GM21528 (cell line): ENCODE measurements around the gene LINC01488.

Source experiments
- ATAC-seq: cut with Tn5 transposase; IDR thresholded peaks from one replicate; pipeline ENCODE4 v1.9.1; 2021; ENCODE audit warnings: mild to moderate bottlenecking, moderate library complexity; ENCODE audit not compliant: unreplicated experiment, low FRiP score

The LINC01488 gene

DNA sequence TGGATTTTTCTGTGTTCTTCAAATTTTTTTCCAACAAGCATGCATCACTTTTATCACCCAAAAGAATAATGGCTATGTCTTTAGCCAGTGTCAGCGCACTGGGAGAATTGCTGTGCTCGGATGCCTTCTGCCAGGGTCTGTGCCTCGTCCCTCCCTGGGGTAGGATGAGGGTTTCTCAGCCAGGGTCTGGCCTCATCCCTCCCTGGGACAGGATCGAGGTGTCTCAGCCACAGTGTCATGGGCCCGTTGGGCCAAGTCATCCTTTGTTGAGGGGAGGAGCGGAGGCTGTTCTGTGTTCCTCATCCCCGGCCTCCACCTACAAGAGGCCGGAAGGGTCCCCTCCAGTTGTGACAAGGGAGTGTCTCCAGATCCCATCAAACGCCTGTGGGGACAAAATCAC, 22.7 kb downstream of the LINC01488 start:
- ATAC-seq, result no peak

- no peak for ATAC-seq
Observed at GRCh38 chr11:69504576-69505335, 23.3 kb downstream of the LINC01488 start.

- no peak for ATAC-seq
Observed at GRCh38 chr11:69508974-69509373, 27.5 kb downstream of the LINC01488 start.

DNA sequence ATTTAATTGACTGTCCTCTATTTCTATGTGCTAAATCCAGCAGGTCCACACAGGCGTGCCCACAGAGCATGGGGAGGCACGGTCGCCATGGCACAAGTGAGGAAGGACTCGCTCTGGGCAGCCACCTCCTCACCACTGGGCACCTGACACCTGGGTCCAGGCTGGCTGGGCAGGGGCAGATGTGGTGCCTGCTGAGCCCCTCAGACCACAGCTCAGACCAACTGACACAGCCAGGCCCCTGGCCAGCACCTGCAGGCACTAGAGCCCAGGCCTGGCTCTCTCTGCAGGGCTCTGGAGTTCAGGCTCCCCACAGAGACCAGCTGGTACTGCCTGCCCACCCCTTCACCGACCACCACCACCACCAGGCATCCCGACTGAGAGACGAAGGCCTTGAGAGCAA, 27.9 kb downstream of the LINC01488 start:
- ATAC-seq, result no peak

DNA sequence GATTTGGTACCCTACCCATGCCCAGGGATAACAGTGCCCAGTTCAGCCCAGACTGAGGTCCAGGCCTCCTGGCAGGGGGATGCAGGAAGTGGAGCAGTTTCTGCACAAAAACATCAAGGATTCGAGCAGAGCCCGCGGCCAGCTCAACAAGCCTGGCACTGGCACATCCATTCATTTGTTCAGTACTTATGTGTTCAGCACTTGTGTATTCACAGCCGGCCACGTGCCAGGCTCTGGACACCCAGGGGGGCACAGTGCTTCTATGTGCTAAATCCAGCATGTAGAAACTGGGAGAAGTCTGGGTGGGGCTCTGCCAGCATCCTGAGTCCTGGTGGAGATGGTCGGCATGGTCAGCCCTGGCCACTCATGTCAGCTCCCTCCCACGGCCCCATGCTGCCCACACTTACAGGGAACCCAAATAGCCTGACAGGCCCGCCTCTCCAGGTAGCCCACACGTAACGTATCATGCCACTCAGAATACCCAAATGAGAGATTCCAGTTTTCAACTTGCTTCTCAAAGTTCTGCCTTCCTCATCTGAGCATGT, 28.5 kb downstream of the LINC01488 start:
- no peak for ATAC-seq

- ATAC-seq, result no peak
Observed at GRCh38 chr11:69510471-69511357, 29.3 kb downstream of the LINC01488 start.

DNA sequence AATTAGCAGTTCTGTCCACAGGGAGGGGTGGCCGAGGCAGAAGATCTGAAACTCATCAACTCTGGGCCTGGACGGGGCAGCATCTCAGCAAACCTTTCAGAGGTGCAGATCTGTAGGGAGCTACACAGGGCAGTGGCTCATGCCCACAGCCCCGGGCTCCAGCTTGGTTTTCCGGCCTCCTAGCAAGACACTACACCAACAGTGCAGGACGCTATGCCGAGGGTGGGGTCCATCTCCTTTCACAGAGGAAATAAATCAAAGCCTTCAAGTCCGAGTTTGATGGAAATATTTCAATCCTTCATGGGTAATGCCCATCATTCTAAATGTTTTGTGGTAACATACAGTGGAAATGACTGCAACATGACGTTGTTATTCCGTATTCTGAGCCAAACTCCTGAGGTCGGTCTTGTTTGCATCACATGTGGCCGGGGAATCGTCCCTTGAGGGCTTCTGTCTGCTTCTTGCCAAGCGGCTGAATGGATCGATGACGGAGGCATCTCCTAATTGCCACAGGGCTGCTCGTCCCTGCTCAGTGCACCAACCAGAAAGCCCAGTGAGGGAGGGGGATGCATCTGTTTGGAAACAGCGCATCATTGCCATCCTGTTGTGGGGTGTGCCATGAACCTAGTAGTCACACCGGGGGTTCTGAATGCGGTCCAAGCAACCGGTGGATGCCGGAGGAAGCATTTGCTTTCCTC, 30.0 kb downstream of the LINC01488 start:
- ATAC-seq, result no peak

DNA sequence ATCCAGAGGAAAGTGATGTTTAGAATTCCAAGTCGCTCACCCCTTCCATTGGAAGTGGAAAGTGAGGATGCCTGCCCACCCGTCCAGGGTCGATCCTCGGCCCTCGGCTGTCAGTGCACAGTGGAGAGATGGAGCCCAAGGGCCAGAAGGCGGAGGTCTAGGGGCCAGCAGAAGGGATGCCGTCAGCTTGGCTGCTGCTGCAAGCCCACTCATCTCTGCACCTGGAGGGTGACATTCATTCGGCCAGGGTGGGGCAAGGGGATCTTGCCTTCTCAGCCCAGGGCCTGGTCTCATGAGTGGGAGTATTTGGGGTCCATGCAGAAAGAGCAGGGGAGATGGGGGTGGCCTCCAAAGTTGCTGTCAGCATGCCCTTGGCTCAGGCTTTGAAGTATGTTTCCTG, 30.7 kb downstream of the LINC01488 start:
- ATAC-seq, result no peak

GRCh38 chr11:69512790-69513189, 31.3 kb downstream of the LINC01488 start:
- ATAC-seq, result no peak

DNA sequence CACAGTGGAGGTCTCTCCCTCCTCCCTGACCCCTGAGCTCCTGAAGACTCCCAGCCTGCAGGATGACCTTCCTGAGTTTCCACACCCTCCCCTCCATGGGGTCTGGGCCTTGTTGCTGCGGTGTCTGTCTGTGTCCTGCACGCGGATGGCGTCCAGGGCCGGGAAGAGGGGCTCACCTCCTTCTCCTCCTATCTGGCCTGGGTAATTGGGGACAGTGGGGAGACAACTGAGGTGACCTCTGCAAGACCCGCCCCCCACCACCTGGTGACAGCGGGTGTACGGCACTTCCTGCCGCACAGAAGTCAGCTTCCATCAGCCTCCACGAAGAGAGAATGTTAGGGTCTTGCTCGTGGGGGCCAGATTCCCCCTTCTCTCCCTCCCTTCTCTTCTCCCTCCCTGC, 31.7 kb downstream of the LINC01488 start:
- no peak for ATAC-seq

DNA sequence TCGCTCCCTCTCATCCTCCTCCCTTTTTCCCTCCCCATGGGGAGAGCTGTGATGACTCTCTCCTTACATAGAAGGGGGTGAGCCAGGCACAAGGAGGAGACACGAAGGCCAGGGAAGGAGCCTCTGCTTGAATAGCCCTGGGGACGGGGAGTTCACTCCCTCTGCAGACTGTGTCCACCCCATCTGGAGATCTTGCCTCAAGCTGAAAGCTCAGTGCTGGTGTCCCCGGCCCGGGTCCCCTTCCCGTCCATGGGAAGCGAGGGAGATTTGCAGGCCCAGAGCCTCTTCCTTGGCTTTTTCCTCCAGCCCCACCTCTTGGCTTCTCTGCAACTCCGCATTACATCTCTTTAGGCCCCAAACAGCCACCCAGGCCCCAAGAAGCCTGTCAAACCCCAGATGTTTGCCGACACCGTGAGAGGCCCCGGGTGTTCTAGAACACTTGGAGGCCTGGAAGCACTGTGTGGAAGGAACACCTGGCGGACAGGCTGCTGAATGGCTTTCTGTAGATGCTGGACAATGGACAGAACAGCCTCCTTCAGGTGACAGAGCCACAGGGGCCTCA, 32.3 kb downstream of the LINC01488 start:
- no peak for ATAC-seq

- ATAC-seq, result no peak
Observed at GRCh38 chr11:69514771-69515170, 33.3 kb downstream of the LINC01488 start.

DNA sequence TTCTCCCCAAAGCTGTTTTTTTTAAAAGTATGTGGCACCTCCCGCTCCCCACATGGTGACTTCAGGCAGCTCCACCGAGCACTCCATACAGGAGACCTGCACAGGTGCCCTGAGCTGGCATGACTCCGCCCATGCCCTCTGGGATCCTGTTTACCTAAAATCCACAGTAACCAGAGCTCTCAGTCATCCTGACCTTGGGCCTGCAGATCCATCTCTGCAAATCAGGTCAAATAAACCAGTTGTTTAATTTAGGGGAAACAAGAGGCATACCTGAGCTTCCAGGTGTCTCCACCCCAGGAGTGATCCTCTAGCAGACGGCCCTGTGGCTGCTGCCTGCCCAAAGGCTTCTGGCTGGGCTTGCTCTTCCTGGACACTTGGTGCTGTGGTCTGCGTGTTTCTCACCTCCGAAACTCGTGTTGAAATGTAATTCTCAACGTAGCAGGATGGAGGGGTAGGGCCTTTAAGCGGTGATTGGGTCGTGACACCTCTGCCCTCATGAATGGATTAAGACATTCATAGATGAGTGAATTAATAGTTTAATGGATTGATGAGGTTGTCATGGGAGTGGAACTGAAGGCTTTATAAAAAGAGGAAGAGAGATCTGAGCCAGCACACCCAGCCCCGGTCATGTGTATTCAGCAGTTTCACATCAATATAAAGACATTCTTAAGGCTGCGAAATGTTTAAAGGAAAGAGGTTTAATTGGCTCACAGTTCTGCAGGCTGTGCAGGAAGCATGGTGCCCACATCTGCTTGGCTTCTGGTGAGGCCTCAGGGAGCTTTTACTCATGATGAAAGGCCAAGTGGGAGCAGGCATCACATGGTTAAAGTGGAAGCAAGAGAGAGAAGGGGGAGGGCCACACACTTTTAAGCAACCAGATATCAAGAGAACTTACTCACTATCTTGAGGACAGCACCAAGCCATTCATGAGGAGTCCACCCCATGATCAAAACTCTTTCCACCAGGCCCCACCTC, 34.1 kb downstream of the LINC01488 start:
- ATAC-seq, result no peak

GRCh38 chr11:69516526-69516925, 35.1 kb downstream of the LINC01488 start:
- ATAC-seq, result no peak

- no peak for ATAC-seq
Observed at GRCh38 chr11:69518081-69518950, 36.9 kb downstream of the LINC01488 start.

GRCh38 chr11:69520186-69520916, 38.9 kb downstream of the LINC01488 start:
- no peak for ATAC-seq

- no peak for ATAC-seq
Observed at GRCh38 chr11:69521457-69521856, 40.0 kb downstream of the LINC01488 start.

- ATAC-seq, result no peak
Observed at GRCh38 chr11:69523453-69523852, 42.0 kb downstream of the LINC01488 start.
